Measurements from ENCODE around the gene LCMT1. TPM values are rescaled to one million over a fixed set of nuclear protein-coding genes. Genes with fewer than 3 reads are reported as not detected.

LCMT1 gene
- total RNA-seq (2022; extraction: Qiagen RNA extraction), result 36.1 to 39.2 TPM (median 37.2 TPM) in 5 replicates

DNA sequence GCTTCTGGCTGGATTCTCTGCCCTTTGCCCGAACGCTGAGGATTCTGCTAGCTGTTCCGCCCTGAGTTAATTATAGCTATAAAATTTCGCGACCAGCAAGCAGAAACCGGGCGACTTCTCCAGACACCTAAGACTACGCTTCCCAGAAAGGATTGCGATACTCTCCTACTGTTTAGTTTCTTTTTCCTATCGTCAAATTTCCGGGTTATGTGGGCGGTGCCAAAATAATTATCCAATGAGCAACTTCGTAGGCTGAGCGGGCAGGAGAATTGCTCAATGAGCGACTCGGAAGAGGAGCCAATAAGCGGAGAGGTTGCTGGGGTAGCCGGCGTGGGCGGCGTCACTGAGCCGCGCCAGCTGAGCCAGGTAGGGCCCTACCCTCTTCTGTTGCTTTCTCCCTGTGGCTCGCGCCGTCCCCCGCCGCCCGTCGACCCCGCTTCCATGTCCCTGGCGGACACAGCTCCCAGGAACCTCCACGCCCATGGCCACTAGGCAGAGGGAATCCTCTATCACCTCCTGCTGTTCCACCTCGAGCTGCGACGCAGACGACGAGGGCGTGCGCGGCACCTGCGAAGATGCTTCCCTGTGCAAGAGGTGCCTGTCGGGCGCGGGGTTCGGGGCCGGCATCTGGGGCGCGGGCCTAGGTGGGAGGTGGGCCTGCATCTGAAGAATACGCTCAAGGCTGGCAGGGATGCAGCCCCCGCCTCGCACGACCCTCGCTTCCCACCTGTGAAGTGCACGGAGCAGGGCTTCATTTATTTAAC, at the start of gene LCMT1:
Gene LCMT1, plus strand, starts transcription at position 340 of the 764 bp plus-strand sequence. Its CDS starts 142 bp downstream, at position 482.

Other genes starting within 250 kb of the LCMT1 start
- 61.5 to 75.5 TPM (median 64.4 TPM) in 5 replicates for gene ARHGAP17, start 96.4 kb upstream of the LCMT1 start, total RNA-seq (2022; extraction: Qiagen RNA extraction)
- not detected in 5 replicates for gene AQP8, start 105.2 kb downstream of the LCMT1 start, total RNA-seq (2022; extraction: Qiagen RNA extraction)
- 2.1 to 2.8 TPM (median 2.4 TPM) in 5 replicates for gene ZKSCAN2, start 146.1 kb downstream of the LCMT1 start, total RNA-seq (2022; extraction: Qiagen RNA extraction)